ENCODE measurements around the gene CBLB.
"Not testable (repeated sequence)": the region's sequence is repeated elsewhere in the genome, so short reads cannot be mapped to it uniquely, and the experiment has no call there.

Gene CBLB

DNA sequence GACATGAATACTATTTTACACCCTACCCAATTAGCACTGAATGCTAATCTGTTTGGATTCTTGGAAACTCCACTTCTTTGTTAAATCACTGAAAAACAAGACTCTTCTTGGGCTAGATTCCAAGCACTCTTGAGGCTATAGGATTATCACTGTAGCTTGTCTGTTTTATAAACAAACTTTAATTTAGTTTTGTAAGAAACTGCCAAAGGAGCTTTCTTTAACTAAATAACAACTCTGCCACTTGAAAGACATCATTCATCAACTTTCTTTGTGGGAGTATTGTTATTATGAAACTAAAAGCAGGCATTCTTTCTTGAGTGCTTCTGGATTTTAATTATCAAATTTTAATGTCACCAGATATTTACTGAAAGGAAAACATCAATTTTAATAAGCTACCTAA is 24.1 kb downstream of the CBLB start:
- DNase-seq, result no peak

DNA sequence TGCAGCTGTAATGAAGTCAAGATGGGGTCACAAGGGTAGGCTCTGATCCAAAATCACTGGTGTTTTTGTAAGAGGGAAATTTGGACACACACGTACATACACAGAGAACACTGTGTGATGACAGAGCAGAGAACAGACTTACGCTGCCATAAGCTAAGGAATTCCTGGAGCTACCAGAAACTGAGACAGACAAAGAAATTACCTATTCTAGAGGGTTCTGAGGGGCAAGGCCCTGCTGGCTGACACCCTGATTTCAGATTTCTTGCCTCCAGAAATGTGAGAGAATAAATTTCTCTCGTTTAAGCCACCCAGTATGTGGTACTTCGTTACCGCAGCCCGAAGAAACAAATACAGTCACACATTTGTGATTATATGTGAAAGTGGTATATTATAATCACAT is 24.8 kb downstream of the CBLB start:
- DNase-seq, result no peak

DNA sequence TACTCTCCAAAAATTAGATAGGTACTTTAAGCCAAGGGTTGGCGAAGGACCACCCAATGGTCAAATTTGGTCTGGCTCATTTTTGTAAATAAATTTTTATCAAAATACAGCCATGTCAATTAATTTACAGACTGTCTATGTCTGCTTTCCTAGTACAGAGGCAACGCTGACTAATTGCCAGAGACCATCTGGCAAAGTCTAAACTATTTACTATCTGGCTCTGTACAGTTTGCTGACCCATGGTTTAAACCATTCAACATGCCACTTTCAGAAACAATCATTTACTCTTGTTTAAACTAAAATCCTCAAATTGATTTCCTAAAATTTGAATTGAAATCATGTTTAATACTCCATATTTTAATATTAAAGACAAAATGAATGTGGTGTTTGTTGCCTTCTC is 25.9 kb downstream of the CBLB start:
- peak; percentile 28 for DNase-seq

DNA sequence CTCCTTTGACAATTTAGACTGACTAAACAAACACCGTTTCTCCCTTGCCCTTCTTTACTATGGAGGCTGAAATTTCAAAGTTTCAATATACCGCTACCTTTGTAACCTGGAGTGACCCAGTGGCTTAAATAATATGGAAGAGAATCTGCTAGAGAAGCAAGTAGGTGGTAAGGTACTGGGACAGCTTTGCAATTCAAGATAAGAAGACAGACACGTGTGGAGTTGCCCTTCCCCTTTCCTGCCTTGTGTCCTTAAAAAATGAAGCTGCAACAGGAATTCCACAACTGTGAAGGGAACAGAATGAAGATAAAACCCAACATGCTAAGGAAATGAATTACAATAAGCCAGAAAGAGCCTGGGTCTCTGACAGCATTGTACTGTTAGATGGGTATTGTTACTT is 26.4 kb downstream of the CBLB start:
- no peak for DNase-seq

DNA sequence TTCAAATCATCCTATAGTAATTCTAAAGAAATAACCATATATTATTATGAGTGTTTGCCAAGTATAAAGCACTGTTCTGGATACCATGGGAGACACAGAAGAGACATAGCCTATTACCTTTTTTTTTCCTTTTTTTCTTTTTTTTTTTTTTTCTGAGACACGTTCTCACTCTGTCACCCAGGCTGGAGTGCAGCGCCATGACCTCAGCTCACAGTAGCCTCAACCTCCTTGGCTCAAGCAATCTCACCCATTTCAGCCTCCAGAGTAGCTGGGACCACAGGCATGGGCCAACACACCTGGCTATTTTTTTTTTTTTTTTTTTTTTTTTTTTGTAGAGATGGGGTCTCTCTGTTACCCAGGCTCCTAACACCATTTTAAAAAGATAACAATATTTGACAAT is 30.9 kb downstream of the CBLB start:
- no peak for DNase-seq

DNA sequence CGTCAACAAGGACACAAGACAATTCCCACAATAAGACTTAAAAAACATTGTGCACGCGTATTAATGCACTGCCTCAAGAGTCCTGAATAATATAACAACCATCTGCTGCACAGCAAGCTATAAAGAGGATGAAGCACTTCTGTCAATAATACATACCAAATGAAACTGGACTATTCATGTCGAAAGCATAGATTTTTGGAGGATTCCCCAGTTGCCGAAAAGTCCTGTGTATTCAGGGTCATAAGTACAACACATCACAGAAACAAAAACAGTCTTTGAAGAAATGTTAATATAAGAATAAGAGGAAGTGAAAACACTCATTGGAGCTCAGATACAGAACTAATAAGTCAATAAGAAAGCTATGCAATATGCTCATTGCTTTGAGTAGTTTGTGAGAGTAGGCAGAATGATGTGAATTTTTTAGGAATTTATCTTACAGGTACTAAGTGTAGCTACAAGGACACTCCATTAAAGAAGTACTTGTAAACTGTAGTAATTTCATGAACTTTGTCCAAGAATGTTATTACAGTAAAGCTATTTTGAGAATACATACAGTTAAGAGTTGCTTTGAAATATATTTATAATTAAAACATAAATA is 31.6 kb downstream of the CBLB start:
- DNase-seq, result peak; percentile 19

DNA sequence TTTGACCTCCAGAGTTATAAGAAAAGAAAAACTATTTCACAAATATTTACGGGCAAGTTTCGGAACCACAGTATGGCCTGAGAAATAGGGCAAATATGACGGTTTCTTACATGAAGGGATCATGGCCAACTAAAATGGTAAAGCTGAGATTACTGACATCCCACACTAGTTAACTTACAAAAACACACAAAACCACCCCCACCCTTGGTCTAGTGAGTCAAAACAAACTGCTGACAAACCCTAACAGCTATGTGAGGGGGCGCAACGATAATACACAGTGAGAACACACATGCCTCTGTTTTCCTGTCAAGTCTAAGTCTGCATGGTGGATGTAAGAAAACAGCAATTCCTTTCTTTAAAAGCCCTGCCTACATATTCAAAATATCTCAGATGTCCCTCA is 32.3 kb downstream of the CBLB start:
- DNase-seq, result no peak

DNA sequence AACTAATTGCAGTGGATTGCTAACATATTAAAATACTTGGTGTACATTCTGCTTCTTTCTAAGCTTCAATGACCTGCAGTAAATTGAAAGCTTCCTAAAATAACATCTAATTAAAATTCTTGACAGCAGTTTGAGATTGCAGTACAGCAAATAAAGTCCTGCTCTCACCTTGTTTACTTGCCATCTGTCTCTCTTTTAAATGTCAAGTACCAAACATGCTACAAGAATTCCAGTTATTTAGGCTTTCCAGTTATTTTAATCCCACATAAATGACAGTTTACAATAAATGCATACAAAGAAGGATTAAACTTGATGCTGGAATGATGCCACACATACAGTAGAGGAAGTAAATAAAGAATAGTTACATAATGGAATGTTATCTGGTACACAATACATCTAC is 33.2 kb downstream of the CBLB start:
- DNase-seq, result peak; percentile 65

DNA sequence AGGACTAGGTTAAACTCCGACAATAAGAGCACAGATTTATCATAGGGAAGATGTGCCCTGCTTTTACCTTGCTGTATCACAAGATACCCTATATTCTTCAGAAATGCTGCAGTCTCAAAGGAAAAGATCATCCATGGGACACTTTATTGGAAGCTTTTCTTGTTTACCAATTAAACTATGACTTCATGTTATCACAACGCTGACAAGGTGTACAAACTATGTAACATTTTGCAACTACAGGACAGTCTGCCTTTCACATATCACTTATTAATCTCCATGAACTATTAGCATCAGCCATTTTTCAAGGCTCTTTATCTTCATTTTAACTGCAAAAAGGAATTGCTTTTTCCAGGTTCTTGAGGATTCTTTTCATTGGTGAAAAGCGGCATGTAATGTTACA is 34.0 kb downstream of the CBLB start:
- no peak for DNase-seq

DNA sequence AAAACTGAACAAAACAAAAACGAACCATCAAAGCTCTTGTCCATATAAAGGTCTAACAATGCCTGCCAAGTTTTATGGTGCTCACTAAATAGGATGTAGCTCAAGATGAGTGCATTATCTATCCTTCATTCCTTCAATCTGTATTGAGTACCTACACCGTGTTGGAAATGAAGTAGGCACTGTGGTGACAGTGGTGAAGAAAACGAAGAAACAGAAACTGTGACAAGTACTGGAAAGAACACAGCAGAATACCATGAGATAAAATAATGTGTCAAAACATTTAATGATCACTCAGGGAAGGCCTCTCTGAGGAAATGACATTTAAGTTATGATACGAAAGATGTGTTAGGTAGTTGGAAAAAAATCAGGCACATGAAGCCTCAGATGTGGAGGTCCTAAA is 36.2 kb downstream of the CBLB start:
- DNase-seq, result no peak

DNA sequence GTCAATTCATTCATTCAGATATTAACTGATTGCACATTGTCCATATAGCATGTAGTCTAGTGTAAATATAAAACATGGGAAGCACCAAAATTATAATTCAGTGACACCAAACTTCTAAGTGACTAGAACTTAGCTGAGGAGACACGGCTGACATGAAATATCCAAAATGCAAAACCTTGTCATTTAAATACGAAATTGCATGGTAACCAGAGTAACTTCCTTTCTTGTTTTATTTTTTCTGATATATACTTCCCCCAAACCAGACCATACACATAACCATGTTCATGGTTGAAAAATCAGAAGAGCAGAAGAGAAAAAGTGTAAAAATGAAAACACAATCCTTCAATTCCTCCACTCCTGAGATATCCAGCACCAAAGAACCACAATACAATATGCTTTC is 38.0 kb downstream of the CBLB start:
- no peak for DNase-seq

DNA sequence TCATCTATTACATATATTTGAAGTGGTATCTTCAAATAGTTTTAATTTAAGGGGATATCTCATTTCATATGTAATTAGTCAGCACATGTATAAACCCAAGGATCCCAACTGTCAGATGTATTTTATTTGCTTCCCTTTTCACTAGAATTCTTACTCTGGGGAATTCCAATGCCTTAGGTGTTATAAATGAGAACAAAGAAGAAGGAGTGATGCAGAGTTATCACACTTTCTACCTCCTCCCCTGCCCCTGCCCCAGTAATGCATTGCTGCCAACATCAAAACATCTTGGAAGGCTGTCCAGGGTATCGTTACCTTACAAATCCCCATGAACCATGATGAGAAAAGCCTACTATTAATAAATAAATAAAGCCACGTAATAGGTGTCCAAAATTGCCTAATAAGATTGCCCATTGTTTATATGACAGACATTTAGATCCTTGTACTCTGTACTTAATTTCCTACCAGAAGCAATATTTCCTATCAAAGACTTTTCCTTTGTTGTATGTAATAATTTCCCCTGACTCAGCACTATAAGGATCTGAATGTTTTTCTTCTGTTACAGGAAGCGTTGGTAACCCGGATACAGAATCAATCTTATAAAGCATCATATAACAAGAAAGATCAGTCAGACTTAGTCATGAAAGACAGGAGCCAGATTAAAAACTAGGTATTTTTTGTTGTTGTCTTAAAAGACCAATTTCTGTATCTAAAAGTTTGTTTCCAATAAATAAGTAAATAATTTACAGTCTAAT is 38.8 kb downstream of the CBLB start:
- DNase-seq, result no peak

DNA sequence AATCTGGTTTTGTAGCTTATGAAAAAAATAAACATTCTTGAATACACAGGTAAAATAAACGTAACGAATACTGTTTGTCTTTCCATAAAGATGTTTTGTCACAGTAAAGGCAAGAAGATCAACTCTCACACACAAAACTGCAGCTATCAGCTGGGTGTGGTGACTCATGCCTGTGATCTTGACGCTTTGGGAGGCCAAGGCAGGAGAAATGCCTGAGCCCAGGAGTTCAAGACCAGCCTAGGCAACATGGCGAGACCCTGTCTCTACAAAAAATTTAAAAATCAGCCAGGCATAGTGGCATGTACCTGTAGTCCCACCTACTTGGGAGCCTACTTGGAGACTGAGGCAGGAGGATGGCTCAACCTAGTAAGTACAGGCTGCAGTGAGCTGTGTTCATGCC is 39.6 kb downstream of the CBLB start:
- no peak for DNase-seq

DNA sequence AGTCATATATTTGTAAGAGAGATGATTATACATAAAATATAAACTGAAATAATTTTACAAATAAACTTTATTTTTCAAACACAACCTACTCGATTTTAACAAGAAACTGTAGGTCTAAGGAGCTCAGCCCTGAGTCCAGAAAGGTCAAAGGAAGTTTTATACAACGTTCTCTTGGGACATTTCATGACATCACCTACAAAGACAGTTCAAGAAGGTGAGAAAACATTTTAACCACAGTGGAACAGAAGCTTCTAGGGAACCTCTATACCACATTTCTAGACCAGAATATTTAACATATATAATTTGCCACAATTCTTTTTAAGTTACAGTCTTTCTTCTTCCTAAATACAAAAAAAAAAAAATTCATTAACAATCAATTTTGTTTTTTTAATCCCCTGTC is 40.1 kb downstream of the CBLB start:
- no peak for DNase-seq

DNA sequence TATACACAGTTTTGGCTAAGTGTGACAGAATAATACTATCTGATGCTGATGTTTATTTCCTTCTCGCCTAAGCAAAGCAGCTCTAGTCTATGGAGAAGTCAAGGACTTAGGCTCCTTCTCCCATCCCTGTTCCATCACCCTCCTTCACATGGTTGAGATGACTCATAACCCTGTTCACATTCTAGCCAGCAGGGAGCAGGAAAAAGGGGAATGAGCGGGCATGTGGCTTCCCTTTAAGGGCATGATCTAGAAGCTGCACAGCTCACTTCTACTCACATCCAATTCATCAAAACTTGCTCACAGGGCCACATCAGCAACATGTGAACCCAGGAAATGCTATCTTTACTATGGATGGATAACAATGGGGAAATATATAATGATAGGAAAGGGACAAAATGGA is 40.9 kb downstream of the CBLB start:
- DNase-seq, result no peak

DNA sequence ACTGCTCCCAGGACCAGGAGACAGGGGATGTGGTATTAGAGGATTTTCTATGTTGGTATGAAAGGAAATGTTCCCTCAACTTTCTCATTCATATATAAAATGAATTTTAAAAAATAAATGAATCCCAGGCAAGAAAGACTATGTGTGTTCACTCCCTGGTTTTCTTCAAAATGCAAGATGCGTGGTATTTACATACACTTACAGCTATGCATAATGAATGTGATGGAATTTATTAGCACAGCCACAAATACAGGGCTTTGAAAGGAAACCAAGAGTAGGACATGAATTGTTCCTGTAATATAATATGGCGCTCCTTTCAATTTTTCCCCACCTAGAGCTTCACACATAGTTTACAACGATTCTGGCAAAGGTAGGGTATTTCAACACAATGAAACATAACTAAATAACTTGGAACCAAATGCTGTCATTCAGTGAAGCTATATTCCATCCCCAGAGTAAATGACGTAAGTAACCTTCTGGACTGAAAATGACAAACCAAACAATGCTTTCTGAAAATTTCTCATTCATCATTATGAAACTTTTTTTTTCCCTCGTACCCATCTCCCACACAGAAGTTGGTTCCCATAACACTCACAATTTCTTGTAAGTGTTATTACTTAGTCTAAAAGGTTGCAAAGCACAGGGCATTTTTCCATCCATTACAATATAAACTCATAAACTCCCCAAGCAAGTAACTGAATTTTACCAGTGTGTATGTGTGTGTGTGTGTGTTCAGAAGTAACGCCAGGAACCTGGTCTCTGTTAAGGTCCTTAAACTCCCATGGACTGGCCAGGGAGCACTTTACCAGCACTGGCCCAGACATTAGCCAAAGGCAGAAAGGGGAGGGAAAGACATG is 41.8 kb downstream of the CBLB start:
- DNase-seq, result no peak

DNA sequence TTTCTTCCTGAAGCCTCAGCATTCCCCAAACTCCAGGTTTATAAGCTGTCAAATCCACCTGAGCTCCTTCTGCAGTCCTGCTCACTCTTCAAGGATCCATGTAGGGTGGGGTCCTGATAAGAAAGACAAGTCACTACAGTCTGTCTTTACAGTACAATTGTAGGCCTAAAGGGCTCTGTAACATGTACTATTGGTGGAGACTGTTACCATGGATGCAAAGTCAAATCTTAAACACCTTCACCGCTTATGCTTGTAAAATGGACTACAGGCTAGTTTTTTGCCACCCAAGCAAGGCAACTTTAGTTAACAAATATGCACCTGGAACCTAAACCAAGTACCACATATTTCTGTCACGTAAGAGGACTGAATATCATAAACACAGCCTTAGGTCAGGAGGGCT is 44.7 kb downstream of the CBLB start:
- DNase-seq, result no peak

DNA sequence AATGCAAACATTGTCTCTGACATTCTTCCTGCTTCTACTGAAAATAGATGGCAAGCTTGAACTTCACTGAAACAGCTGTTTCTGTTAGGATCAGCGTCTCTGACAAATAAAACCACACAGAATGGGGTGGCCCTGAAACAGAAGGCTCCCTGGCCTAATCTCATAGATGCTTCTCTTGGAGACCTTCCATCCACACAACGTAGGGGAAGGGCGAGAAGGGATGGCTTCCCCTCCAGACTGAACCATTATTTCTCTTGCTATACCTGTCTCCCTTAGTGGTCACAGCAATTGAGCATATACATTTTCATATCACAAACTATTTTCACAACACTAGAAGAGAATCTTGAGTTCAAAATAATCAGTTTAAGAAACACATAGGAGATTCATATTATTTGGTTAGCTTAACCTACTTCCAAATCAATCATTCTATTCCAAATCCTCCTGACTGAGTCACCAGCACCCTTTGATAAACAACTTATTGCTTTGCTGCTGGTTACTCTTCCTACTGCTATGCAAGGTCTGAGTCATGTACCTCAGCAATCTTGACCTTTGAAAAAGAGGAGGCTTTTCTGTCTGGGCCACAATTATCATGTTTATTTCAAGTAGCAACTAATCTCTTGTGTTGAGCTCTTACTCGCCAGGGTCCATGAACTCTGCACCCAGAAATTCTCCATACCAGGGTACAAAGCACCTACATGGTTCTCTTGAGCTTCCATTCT is 45.5 kb downstream of the CBLB start:
- no peak for DNase-seq

DNA sequence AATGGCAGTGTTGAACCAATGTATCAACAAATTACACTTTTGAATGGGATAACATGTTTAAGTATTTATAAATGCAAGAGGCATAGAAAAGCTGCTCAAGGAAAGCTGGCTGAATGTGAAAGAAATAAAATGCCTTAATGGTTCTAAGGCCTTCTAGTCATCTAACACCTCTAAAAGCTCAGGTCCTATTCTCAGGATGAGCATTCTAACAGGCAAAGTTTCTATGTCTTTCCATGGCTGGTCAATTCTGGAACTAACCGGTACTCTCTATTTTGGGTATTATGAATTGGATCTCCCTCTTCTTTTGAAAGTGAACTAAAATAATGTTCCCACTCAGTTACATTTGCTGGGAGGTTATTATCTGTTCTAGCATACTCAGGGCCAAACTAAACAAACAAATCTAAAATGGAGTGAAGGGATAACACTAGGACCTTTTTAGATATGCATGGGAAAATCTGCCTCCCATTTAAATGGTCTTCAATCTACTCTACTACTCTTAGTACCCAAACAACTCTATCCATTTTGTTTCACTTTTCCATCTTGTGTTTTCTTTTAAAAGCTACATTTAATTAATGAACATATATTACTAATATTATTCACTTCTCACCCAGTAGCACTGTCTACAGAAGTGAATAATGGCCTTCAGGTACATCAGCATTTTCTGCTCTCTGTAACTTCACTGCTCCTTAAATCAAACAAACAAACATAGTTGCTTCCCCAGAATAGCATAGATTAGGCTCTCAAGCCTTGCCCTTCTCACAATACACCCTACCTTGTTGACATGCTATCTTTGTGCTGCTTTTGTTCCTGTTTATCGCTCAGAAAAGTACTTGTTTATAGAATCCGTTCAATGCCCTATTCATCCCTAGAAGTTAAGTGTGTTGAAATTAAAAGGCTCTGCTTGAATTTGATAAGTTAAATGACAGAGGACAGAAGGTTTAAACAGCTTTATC is 46.4 kb downstream of the CBLB start:
- no peak for DNase-seq

DNA sequence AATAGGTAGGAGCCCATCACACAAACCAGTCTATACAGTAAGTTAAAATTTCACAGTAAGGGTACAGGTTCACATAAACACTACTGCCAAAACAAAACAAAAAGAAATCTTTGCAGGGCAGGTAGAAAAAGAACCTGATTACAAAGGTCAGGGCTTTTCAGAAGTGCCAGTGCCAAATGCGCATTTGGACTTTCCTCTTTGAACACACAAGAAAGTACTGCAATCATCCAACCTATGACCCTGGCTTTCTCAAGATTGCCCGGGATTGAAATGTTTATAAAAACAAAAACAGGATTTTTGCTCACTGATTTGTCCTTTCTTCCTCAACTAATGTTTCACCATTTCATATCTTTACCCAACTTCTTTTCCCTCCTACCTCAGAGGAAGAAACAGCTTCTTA is 47.4 kb downstream of the CBLB start:
- DNase-seq, result no peak

DNA sequence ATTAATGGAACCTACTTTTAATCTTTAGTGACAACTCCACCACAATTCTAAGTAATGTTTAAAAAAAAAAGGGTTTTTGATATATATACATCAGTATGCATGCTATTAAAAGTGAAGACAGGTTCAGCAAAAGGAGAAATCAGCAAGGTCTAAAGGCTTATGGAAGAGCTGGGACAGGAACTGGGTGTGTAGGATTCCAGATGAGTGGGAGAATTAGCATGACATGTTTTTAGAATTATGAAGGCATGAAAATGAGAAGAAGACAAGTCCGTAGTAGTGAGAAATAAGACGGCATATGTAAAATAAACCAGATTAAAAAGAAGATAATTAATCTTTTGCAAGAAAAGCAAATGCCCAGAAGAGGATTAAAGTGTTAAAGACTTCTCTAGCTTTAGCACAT is 52.0 kb downstream of the CBLB start:
- no peak for DNase-seq

DNA sequence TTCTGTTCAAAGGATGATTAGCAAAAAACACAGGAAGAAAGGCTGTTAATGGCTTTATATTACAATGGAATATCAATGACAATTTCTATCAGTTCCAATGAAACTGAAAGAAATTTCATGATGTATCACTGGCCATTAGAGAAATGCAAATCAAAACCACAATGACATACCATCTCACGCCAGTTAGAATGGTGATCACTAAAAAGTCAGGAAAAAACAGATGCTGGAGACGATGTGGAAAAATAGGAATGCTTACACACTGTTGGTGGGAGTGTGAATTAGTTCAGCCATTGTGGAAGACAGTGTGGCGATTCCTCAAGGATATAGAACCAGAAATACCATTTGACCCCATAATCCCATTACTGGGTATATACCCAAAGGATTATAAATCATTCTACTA is 53.5 kb downstream of the CBLB start:
- DNase-seq, result not testable (repeated sequence)

Data from NCI-H1694 treated with DMSO at 0.1 percent for 48 hours (cell line).